NB4 (cell line): ENCODE data around the gene MYOF.

Experiments
- CTCF ChIP-seq: IDR thresholded peaks from one replicate; pipeline ENCODE4 v1.5.1; 2012; ENCODE audit warnings: low read depth, low read length
- MAX ChIP-seq: IDR thresholded peaks from 2 replicates; pipeline ENCODE4 v1.6.1; 2011; ENCODE audit warnings: low read depth, low read length
- MYC ChIP-seq: IDR thresholded peaks from 2 replicates; pipeline ENCODE4 v1.6.1; 2011; ENCODE audit warnings: low read depth, low read length
- POLR2A ChIP-seq: IDR thresholded peaks from 2 replicates; pipeline ENCODE4 v1.6.1; 2011; ENCODE audit warnings: mild to moderate bottlenecking; ENCODE audit not compliant: insufficient read length; ENCODE audit errors: extremely low read depth

GRCh38 chr10:93269281-93269680 is 212.9 kb downstream of the MYOF start:
- TF ChIP-seq CTCF (no peak), POLR2A (no peak), MYC (no peak), MAX (no peak)
